K562 (cell line): ENCODE measurements around the gene MXI1. TPM values are rescaled to one million over a fixed set of nuclear protein-coding genes. Genes with fewer than 3 reads are reported as not detected.
A peak's percentile ranks its signal among the peaks of the same experiment; 100 is the strongest.

ENCODE experiments used
- CEBPG ChIP-seq, 3 experiments: fragments of 200-800 bp in 1 of 3; sonication (Bioruptor generic) in 1 of 3; sonication (generic) in 1 of 3; formaldehyde crosslinking in 1 of 3; IDR thresholded peaks in 2 of 3; conservative IDR thresholded peaks in 1 of 3; 2 replicates each; pipeline versions ENCODE4 v1.6.1 to v1.8.0; 2016 to 2022; ENCODE audit warnings: missing compliant biosample characterization in 2 of 3, missing genetic modification characterization in 2 of 3, mild to moderate bottlenecking in 1 of 3, missing genetic modification reagents in 1 of 3
- ZFX ChIP-seq: sonication (generic); formaldehyde crosslinking; IDR thresholded peaks from 2 replicates; pipeline ENCODE4 v1.8.0; 2022; ENCODE audit warnings: mild to moderate bottlenecking, missing genetic modification reagents, moderate library complexity
- polyA plus RNA-seq, 8 experiments: library from polyadenylated mRNA; depleted of rRNA in 4 of 8; stranded (reverse) in 5 of 8; unstranded in 3 of 8; fragments of >200 nt; fragmentation: Nextera tagmentation in 2 of 8; fragmentation: Illumina TruSeq in 1 of 8; extraction: Ambion mirVana in 2 of 8; extraction: Trizol in 1 of 8; gene quantifications; 2 replicates each; pipeline versions ENCODE4 v1.2.1 to v1.2.3, GENCODE V29; 2011 to 2014; ENCODE audit warnings: inconsistent platforms in 1 of 8, missing spikeins in 1 of 8
- total RNA-seq, 7 experiments: library from RNA; depleted of rRNA in 6 of 7; stranded (reverse); fragments of >200 nt in 6 of 7; fragmentation: Illumina TruSeq in 2 of 7; extraction: Trizol in 2 of 7; gene quantifications; 2 replicates each; pipeline versions ENCODE4 v1.2.1 to v1.2.3, GENCODE V29; 2011 to 2021; ENCODE audit warnings: low replicate concordance in 1 of 7
- TF ChIP-seq, protein P1 (sequence below): fragments of 450-650 bp; IDR thresholded peaks from 2 replicates; pipeline ENCODE4 v1.6.1; 2016; ENCODE audit warnings: mild to moderate bottlenecking, moderate library complexity
- TF ChIP-seq, protein P2 (sequence below), 2 experiments: fragments of 450-650 bp in 1 of 2; sonication (generic) in 1 of 2; formaldehyde crosslinking in 1 of 2; IDR thresholded peaks; 2 replicates each; pipeline versions ENCODE4 v1.7.1 to v1.9.0; 2016 to 2022; ENCODE audit warnings: inconsistent platforms in 1 of 2, mild to moderate bottlenecking in 1 of 2, missing genetic modification reagents in 1 of 2

MXI1 gene
- total and polyA plus RNA-seq, 9 of the 15 experiments (the other 6 are each of a cell fraction or from before 2014, with no cell fraction given) = 9.1 to 23.7 (median 14.8) TPM

DNA sequence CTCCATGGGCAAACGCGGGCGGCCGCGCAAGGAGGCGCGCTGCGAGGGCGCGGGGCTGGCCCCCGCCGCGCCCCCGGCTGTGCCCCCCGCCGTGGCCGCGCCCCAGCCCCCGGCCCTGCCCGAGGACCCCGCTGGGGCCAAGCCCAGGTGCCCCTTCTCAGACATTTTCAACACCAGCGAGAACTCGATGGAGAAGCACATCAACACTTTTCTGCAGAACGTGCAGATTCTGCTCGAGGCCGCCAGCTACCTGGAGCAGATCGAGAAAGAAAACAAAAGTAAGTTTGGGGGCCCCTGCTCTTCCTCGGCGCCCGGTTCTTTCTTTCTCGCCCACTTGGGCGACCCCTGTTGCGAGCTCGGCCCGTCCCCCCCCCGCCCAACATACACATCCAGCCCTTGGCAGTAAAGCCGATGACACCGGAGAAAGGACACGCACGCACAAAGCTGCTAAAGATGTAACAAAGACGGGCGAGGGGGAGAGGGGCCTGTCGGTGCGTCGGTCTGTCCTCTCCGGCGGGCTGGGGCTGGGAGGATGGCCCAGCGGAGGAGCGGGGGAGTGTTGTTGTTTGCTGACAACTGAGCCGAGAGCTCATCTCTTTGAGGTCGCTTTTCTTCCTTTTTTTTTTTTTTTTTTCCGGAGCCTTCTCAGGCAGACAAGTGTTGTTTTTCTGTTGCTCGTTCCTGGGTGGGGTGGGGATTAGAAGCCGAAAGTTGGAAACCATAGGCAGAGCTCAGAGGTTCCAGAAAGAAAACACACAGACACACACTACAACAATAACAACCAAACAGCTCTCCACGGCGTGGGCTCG, 604 bp downstream of the MXI1 start (continued):
- TF ChIP-seq, protein P1, sequence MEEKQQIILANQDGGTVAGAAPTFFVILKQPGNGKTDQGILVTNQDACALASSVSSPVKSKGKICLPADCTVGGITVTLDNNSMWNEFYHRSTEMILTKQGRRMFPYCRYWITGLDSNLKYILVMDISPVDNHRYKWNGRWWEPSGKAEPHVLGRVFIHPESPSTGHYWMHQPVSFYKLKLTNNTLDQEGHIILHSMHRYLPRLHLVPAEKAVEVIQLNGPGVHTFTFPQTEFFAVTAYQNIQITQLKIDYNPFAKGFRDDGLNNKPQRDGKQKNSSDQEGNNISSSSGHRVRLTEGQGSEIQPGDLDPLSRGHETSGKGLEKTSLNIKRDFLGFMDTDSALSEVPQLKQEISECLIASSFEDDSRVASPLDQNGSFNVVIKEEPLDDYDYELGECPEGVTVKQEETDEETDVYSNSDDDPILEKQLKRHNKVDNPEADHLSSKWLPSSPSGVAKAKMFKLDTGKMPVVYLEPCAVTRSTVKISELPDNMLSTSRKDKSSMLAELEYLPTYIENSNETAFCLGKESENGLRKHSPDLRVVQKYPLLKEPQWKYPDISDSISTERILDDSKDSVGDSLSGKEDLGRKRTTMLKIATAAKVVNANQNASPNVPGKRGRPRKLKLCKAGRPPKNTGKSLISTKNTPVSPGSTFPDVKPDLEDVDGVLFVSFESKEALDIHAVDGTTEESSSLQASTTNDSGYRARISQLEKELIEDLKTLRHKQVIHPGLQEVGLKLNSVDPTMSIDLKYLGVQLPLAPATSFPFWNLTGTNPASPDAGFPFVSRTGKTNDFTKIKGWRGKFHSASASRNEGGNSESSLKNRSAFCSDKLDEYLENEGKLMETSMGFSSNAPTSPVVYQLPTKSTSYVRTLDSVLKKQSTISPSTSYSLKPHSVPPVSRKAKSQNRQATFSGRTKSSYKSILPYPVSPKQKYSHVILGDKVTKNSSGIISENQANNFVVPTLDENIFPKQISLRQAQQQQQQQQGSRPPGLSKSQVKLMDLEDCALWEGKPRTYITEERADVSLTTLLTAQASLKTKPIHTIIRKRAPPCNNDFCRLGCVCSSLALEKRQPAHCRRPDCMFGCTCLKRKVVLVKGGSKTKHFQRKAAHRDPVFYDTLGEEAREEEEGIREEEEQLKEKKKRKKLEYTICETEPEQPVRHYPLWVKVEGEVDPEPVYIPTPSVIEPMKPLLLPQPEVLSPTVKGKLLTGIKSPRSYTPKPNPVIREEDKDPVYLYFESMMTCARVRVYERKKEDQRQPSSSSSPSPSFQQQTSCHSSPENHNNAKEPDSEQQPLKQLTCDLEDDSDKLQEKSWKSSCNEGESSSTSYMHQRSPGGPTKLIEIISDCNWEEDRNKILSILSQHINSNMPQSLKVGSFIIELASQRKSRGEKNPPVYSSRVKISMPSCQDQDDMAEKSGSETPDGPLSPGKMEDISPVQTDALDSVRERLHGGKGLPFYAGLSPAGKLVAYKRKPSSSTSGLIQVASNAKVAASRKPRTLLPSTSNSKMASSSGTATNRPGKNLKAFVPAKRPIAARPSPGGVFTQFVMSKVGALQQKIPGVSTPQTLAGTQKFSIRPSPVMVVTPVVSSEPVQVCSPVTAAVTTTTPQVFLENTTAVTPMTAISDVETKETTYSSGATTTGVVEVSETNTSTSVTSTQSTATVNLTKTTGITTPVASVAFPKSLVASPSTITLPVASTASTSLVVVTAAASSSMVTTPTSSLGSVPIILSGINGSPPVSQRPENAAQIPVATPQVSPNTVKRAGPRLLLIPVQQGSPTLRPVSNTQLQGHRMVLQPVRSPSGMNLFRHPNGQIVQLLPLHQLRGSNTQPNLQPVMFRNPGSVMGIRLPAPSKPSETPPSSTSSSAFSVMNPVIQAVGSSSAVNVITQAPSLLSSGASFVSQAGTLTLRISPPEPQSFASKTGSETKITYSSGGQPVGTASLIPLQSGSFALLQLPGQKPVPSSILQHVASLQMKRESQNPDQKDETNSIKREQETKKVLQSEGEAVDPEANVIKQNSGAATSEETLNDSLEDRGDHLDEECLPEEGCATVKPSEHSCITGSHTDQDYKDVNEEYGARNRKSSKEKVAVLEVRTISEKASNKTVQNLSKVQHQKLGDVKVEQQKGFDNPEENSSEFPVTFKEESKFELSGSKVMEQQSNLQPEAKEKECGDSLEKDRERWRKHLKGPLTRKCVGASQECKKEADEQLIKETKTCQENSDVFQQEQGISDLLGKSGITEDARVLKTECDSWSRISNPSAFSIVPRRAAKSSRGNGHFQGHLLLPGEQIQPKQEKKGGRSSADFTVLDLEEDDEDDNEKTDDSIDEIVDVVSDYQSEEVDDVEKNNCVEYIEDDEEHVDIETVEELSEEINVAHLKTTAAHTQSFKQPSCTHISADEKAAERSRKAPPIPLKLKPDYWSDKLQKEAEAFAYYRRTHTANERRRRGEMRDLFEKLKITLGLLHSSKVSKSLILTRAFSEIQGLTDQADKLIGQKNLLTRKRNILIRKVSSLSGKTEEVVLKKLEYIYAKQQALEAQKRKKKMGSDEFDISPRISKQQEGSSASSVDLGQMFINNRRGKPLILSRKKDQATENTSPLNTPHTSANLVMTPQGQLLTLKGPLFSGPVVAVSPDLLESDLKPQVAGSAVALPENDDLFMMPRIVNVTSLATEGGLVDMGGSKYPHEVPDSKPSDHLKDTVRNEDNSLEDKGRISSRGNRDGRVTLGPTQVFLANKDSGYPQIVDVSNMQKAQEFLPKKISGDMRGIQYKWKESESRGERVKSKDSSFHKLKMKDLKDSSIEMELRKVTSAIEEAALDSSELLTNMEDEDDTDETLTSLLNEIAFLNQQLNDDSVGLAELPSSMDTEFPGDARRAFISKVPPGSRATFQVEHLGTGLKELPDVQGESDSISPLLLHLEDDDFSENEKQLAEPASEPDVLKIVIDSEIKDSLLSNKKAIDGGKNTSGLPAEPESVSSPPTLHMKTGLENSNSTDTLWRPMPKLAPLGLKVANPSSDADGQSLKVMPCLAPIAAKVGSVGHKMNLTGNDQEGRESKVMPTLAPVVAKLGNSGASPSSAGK = 0 out of 2 replicates have a peak, but pooled peaks have one; percentile 26
- TF ChIP-seq CEBPG (CRISPR knock-in tag; IDR thresholded peaks at IDR 0.05) (no peak), CEBPG (tag; conservative IDR thresholded peaks at IDR 0.05 in 1 of 2, IDR thresholded peaks at IDR 0.05 in 1 of 2) (no peak), ZFX (peak; percentile 38; the same call in 1 of the 2 replicates)
- TF ChIP-seq, protein P2, sequence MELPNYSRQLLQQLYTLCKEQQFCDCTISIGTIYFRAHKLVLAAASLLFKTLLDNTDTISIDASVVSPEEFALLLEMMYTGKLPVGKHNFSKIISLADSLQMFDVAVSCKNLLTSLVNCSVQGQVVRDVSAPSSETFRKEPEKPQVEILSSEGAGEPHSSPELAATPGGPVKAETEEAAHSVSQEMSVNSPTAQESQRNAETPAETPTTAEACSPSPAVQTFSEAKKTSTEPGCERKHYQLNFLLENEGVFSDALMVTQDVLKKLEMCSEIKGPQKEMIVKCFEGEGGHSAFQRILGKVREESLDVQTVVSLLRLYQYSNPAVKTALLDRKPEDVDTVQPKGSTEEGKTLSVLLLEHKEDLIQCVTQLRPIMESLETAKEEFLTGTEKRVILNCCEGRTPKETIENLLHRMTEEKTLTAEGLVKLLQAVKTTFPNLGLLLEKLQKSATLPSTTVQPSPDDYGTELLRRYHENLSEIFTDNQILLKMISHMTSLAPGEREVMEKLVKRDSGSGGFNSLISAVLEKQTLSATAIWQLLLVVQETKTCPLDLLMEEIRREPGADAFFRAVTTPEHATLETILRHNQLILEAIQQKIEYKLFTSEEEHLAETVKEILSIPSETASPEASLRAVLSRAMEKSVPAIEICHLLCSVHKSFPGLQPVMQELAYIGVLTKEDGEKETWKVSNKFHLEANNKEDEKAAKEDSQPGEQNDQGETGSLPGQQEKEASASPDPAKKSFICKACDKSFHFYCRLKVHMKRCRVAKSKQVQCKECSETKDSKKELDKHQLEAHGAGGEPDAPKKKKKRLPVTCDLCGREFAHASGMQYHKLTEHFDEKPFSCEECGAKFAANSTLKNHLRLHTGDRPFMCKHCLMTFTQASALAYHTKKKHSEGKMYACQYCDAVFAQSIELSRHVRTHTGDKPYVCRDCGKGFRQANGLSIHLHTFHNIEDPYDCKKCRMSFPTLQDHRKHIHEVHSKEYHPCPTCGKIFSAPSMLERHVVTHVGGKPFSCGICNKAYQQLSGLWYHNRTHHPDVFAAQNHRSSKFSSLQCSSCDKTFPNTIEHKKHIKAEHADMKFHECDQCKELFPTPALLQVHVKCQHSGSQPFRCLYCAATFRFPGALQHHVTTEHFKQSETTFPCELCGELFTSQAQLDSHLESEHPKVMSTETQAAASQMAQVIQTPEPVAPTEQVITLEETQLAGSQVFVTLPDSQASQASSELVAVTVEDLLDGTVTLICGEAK (IDR thresholded peaks at IDR 0.05) = no peak
- TF ChIP-seq, protein P2 (CRISPR knock-in tag; IDR thresholded peaks at IDR 0.05) = no peak
